ENCODE data around the gene SLC26A1.
"Not testable (repeated sequence)": the region's sequence is repeated elsewhere in the genome, so short reads cannot be mapped to it uniquely, and the experiment has no call there.

The SLC26A1 gene

DNA sequence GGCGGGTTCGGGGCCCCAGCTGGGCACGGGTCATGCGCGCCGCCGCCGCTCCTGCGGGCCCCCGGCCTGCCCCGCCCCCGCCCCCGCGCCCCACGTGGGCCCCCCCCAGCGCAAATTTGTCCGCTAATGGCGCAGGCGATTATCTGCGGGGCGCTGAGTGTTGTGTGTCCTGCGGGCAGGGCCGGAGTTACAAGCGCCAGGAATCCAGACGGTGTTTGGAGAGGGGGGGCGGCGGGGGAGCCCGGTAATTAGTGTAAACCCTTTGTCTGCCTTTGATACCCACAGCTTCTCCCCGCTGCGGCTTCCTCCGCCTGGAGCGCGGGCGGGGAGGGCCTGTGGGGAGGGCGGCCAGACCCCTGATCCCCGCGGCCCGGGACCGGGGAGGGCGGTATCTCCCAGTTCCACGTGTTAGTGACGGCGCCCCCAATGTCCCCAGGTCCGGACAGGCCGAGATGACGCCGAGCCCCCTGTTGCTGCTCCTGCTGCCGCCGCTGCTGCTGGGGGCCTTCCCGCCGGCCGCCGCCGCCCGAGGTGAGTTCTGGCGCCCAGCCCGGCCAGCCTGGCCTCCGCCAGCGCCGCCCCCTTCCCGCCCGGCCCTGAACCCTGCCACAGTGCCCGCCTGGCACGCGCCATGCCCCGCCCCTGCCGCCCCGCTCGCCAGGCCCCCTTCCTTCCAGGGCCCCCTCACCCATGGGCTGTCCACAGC, 19.0 kb upstream of the SLC26A1 start:
- DNase-seq: peak; percentile 24 to 36

GRCh38 chr4:1011666-1012033, 18.4 kb upstream of the SLC26A1 start:
- no peak for DNase-seq

- DNase-seq: peak; percentile 92
Observed at GRCh38 chr4:1011022-1011665, 17.9 kb upstream of the SLC26A1 start, which contains the start of gene FGFRL1. FGFRL1 (plus strand) TSS chr4:1011626; CDS start chr4:1012486, 860 bp downstream.

- peak; percentile 45 to 54 for DNase-seq
Observed at GRCh38 chr4:1010395-1011021, 17.3 kb upstream of the SLC26A1 start.

DNA sequence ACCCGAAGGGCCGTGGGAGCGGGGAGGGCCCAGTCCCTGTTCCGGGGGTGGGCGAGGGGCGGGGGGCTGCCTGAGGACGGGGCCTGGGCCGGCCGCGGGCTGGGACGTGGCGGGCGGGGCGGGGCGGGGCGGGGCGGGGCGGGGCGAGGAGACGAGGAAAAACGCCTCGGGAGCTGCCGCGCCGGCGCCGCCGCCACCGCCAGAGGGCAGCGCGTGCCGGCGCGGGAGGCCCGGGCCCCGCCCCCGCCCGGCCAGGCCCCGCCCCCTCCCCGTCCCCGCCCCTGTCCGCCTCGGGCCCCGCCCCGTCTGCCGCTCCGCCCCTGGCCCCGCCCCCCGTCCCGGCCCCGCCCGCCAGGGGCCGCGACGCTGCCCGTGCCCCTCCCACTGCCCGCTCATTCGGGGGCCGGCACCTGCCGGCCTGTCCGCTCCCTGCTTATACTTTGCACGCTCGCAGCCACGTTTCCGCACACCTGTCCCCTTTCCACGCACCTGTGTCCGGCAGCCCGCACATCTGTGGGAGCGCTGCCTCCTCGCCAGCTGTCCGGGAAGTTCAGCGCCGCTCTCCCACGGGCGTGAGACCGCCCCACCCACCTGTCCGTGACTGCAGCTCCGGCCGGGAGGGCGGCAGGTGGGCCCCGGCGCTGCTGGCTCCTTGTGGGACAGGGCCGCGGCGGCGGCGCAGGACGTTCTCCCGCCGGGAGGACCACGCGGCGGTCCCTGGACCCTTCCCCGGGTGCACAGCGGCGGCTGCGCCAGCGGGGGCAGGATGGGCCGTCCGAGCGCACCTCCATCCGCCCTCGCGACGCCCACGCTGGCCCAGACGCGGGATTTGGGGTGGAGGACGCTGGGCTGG, 16.6 kb upstream of the SLC26A1 start:
- peak; percentile 55 to 63 for DNase-seq

DNA sequence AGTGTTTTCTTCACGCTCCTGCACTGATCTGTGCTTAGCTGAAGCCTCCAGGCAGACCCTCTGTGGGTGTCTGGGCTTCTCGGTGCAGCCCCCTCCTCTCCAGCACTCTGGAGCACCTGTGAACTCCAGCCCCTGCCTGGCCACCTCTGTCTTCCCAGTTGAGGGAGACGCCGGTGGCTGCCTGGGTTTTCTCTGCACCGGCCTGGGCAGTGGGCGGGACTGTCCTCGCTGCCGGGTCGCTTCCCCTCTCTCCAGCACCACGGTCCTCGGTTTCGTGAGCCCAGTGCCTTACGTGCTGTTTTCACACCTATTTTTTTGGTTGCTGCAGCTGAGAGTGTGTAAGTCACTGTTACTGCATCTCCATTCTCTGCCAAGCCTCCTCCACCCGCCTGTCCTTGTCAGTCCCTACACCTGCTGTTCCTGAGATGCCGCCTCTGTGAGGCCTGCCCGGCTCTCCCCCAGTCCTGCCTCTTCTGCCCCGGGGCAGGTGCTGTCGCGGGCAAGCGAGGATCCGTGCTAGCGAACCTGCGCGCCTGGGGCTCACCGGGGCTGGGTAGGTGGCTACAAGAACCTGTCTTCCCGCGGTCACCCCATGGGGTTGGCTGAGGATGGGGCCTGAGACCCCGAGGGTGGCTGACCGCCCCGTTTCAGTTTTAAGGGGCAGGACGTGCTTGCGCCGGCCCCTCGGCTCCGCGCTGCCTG, 15.8 kb upstream of the SLC26A1 start:
- DNase-seq: peak; percentile 26 to 32

- DNase-seq: no peak
Observed at GRCh38 chr4:1006856-1007255, 13.7 kb upstream of the SLC26A1 start.

GRCh38 chr4:1004557-1005485, 11.6 kb upstream of the SLC26A1 start:
- no peak for DNase-seq

DNA sequence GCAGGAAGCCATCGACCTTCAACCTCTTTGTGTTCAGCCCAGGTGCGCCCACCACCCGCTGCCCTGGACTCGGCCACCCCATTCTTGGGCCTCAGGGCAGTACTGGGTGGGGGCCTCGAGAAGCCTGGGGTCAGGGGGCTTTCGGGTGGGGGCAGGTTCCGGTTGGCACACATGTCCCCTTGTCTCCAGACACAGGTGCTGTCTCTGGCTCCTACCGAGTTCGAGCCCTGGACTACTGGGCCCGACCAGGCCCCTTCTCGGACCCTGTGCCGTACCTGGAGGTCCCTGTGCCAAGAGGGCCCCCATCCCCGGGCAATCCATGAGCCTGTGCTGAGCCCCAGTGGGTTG, 10.8 kb upstream of the SLC26A1 start:
- DNase-seq: no peak

DNA sequence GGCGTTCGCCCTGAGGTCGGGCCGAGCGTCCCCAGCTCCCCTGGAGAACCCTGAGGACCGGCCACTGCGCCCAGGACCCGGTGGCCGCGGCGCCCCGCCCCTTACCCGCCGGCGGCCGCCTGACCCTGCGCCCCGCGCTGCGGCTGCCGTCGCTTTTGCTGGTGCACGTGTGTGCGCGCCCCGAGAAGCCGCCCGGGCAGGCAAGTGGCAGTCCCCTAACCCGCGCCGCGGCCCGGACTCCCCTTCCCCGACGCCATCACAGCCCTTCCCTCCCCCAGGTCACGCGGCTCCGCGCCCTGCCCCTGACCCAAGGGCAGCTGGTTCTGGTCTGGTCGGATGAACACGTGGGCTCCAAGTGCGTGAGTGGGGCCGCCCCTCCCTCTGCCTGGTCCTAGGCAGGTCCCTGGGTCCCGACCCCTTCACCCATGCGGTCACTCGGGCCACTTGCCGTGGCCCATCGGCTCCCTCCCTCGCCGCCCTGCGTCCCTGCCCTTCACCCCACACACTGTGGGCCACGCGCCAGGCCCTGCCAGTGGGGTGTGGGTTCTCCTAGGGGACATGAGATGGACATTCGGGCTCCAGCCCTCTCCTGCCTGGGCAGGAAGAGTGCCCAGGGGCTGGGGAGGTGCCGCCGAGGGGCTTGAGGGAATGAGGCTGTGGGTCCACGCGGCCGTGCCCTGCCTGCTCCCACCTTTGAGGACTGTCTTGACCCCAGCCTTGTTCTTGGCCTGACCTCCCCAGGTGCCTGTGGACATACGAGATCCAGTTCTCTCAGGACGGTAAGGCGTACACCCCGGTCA, 10.3 kb upstream of the SLC26A1 start:
- no peak for DNase-seq

- DNase-seq: no peak
Observed at GRCh38 chr4:1002631-1003251, 9.5 kb upstream of the SLC26A1 start.

DNA sequence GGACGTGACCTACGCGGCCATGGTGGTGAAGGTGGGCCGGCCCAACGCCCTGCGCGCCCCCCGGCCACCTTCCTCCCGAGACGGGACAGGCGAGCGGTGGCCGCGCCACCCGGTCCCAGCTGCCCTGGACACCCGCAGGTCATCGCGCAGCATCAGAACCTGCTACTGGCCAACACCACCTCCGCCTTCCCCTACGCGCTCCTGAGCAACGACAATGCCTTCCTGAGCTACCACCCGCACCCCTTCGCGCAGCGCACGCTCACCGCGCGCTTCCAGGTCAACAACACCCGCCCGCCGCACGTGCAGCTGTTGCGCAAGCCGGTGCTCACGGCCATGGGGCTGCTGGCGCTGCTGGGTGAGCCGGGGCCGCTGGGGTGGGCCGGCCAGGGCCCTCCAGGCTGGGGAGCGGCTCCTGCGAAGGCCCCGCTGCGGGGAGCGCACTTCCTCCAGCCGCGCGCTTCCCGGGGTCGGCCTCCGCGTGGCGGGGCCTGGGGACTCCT, 9.0 kb upstream of the SLC26A1 start:
- DNase-seq: no peak

- DNase-seq: no peak
Observed at GRCh38 chr4:1001561-1002130, 8.4 kb upstream of the SLC26A1 start.

- no peak for DNase-seq
Observed at GRCh38 chr4:1000686-1001260, 7.6 kb upstream of the SLC26A1 start.

GRCh38 chr4:999882-1000425, 6.8 kb upstream of the SLC26A1 start:
- no peak for DNase-seq

GRCh38 chr4:999240-999863, 6.1 kb upstream of the SLC26A1 start:
- not testable (repeated sequence) for DNase-seq

DNA sequence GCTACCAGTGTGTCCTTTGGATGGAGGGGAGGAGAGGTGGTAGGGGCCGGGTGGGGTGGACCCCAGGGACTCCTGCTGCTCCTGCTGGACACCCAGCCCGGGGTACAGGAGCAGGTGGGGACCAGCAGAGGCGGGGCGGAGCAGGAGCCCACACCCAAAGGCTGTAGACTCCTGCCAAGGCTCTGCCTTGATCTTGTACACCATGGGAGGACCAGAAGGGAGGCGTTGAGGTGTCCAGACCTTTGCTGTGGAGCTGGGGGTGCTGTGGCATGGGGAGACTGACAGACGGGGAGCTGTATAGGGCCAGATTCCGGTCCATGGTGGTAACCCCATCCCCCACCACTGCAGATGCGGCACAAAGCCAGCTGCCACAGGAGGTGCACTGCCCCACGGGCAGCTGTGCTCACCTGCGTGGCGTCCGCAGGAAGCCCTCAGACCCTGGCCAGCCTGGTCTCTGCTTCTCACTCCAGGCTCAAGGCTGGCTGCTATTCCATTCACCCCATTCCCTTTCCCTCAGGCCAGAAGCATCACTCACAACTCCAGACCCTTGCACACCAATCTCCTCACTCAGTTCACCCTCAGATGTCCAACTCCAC, 5.0 kb upstream of the SLC26A1 start:
- DNase-seq: no peak
